Measurements from ENCODE around the gene PSKH1.

PSKH1 gene

DNA sequence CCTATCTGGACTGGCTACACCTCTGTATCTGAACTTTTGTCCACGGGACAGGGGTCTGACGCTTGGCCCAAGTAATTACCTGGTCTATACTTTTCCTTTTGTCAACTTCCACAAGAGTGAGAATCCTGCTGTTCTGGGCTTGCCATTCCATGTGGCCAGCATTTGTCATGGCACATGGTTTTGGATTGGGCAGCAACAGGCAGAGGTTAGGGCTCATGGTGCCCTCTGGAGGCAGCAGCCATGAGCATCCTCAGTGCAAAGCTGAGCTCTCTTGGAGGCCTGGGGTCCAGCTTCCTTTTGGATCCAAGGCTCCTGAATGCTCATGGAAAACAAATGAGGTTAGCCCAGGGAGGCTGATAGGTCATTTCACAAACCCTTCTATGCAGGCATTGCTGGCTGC is 27.7 kb upstream of the PSKH1 start:
- Histone ChIP-seq H3K36me3 (ENCODE audit: control insufficient read depth, insufficient read depth, low read length) (no peaks in the 10 kb centered on the region), H3K79me2 (peaks cover 14% of the 10 kb centered on the region), H3K4me1 (no peaks in the 10 kb centered on the region), H3K4me2 (ENCODE audit: low read length) (no peak overlapping the region), H3K27me3 (ENCODE audit: control insufficient read depth, insufficient read depth, low read length) (no peaks in the 10 kb centered on the region), H3K9me3 (ENCODE audit: control insufficient read depth, low read length) (no peaks in the 10 kb centered on the region), H2AFZ (no peak overlapping the region), H3K9ac (no peak overlapping the region), H3K27ac (no peak overlapping the region), H3K4me3 (ENCODE audit: low read depth, low read length) (no peak overlapping the region)
- TF ChIP-seq, protein P1, sequence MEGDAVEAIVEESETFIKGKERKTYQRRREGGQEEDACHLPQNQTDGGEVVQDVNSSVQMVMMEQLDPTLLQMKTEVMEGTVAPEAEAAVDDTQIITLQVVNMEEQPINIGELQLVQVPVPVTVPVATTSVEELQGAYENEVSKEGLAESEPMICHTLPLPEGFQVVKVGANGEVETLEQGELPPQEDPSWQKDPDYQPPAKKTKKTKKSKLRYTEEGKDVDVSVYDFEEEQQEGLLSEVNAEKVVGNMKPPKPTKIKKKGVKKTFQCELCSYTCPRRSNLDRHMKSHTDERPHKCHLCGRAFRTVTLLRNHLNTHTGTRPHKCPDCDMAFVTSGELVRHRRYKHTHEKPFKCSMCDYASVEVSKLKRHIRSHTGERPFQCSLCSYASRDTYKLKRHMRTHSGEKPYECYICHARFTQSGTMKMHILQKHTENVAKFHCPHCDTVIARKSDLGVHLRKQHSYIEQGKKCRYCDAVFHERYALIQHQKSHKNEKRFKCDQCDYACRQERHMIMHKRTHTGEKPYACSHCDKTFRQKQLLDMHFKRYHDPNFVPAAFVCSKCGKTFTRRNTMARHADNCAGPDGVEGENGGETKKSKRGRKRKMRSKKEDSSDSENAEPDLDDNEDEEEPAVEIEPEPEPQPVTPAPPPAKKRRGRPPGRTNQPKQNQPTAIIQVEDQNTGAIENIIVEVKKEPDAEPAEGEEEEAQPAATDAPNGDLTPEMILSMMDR (IDR thresholded peaks at IDR 0.05): peak; percentile 46

DNA sequence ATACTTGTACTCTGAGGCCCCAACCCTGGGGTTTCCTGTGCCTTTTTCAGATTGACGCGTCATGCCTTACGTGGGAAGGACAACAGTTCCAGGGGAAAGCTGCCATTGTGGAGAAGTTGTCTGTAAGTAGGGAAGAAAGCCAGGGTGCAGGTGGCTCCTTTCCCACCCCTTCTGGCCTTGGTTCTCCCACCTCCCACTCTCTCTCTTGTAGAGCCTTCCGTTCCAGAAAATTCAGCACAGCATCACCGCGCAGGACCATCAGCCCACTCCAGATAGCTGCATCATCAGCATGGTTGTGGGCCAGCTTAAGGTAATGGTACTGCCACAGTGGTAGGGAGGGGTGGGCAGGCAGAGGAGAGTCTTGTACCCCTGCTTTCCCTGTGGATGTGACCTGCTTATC is 24.8 kb upstream of the PSKH1 start:
- TF ChIP-seq, protein P1 (IDR thresholded peaks at IDR 0.05): no peak
- H3K36me3 ChIP-seq (ENCODE audit: control insufficient read depth, insufficient read depth, low read length): no peaks in the 10 kb centered on the region
- no peak overlapping the region for H3K27ac ChIP-seq

DNA sequence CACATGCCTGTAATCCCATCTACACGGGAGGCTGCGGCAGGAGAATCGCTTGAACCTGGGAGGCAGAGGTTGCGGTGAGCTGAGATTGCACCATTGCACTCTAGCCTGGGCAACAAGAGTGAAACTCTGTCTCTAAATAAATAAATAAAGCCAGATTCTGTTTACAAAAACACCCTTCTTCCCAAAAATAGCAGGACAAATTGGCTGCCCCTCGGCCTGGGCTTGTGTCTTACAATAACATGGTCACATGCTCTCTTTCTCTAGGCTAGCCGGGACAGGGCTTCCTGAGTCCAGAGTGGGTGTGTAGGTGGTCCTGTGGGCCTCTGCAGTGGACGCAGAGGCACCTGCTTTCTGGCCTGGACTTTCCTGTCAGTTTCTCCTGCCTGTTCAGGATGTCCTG is 23.4 kb upstream of the PSKH1 start:
- Histone ChIP-seq H3K9ac (no peak overlapping the region), H3K27ac (no peak overlapping the region), H3K79me2 (peaks cover 18% of the 10 kb centered on the region), H3K36me3 (ENCODE audit: control insufficient read depth, insufficient read depth, low read length) (no peaks in the 10 kb centered on the region), H2AFZ (no peak overlapping the region), H3K4me2 (ENCODE audit: low read length) (no peak overlapping the region), H3K4me3 (ENCODE audit: low read depth, low read length) (no peak overlapping the region), H3K9me3 (ENCODE audit: control insufficient read depth, low read length) (no peaks in the 10 kb centered on the region), H3K4me1 (peaks cover 11% of the 10 kb centered on the region), H3K27me3 (ENCODE audit: control insufficient read depth, insufficient read depth, low read length) (no peaks in the 10 kb centered on the region)
- TF ChIP-seq, protein P1 (IDR thresholded peaks at IDR 0.05): no peak

More for the DNA sequence above, 24.8 kb upstream of the PSKH1 start:
- Histone ChIP-seq H3K9me3 (ENCODE audit: control insufficient read depth, low read length) (no peaks in the 10 kb centered on the region), H2AFZ (no peak overlapping the region), H3K4me3 (ENCODE audit: low read depth, low read length) (no peak overlapping the region), H3K4me2 (ENCODE audit: low read length) (no peak overlapping the region), H3K27me3 (ENCODE audit: control insufficient read depth, insufficient read depth, low read length) (no peaks in the 10 kb centered on the region), H3K4me1 (peaks cover 6% of the 10 kb centered on the region), H3K79me2 (peaks cover 6% of the 10 kb centered on the region), H3K9ac (no peak overlapping the region)

DNA sequence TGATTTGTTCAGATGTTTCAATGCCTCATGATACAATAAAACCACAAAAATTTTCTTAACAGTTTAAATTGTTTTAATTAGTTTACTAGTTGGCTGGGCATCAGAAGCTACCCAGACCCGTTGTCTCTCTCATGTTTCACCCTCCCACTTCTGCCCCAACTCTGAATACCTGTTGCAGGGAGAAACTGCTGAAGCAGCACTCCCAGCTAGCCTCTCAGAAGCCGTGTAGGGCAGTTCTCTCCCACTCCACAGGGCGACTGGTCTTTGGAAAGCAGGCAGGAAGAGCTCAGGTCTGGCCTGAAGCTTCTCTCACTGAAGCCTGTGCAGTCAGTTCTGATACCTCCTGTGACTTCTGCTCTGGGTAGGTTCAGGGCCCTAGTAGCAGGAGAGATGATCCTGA is 21.8 kb upstream of the PSKH1 start:
- H3K9ac ChIP-seq: no peak overlapping the region
- H3K4me3 ChIP-seq (ENCODE audit: low read depth, low read length): no peak overlapping the region
- H3K79me2 ChIP-seq: peaks cover 23% of the 10 kb centered on the region
- no peak overlapping the region for H2AFZ ChIP-seq
- peaks cover 11% of the 10 kb centered on the region for H3K4me1 ChIP-seq
- H3K4me2 ChIP-seq (ENCODE audit: low read length): no peak overlapping the region
- H3K36me3 ChIP-seq (ENCODE audit: control insufficient read depth, insufficient read depth, low read length): no peaks in the 10 kb centered on the region
- no peak overlapping the region for H3K27ac ChIP-seq
- H3K9me3 ChIP-seq (ENCODE audit: control insufficient read depth, low read length): no peaks in the 10 kb centered on the region
- no peaks in the 10 kb centered on the region for H3K27me3 ChIP-seq (ENCODE audit: control insufficient read depth, insufficient read depth, low read length)
- TF ChIP-seq, protein P1 (IDR thresholded peaks at IDR 0.05): no peak

DNA sequence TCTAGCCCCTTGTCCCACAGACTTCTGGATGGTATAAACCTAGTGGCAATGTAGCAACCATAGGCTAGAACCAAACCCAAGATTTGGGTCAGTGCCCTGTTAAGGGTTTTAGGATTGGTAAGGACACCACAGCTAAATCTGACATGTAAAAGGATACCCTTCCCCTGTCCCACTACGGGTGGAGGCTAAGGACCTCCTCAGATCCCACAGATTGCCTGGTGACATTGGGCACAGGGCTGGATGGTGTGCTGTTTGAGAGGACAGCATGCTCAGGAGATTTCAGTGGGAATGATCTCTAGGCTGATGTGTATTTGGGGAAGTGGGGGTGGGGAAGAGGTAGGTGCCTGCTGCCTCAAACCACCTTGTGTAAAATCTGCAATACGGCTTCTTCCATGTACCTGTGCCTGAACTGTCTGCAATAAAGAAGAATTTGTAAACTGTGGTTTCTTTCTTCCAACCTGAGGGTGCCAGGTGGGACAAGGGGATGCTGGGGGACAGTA is 20.9 kb upstream of the PSKH1 start:
- H3K4me2 ChIP-seq (ENCODE audit: low read length): peak overlapping the region; percentile 85
- no peak overlapping the region for H3K4me3 ChIP-seq (ENCODE audit: low read depth, low read length)
- H3K27ac ChIP-seq: peak overlapping the region; percentile 61
- H3K4me1 ChIP-seq: peaks cover 11% of the 10 kb centered on the region
- H3K79me2 ChIP-seq: peaks cover 23% of the 10 kb centered on the region
- no peaks in the 10 kb centered on the region for H3K36me3 ChIP-seq (ENCODE audit: control insufficient read depth, insufficient read depth, low read length)
- H3K9me3 ChIP-seq (ENCODE audit: control insufficient read depth, low read length): no peaks in the 10 kb centered on the region
- H3K27me3 ChIP-seq (ENCODE audit: control insufficient read depth, insufficient read depth, low read length): no peaks in the 10 kb centered on the region
- H3K9ac ChIP-seq: no peak overlapping the region
- TF ChIP-seq, protein P1 (IDR thresholded peaks at IDR 0.05): no peak
- H2AFZ ChIP-seq: peak overlapping the region; percentile 89
